Liver (tissue), 3 donors: ENCODE data around the gene ZSWIM6.

Source experiments
- CTCF ChIP-seq: fragments of 150-350 bp; IDR thresholded peaks from 2 replicates; pipeline ENCODE4 v1.5.1; 2017; ENCODE audit warnings: improper control_type of control experiment, low read depth, low read length; ENCODE audit not compliant: missing input control
- RAD21 ChIP-seq, 2 donors: IDR thresholded peaks; 2 replicates each; pipeline ENCODE4 v1.6.1; 2016; ENCODE audit warnings: antibody characterized with exemption in 2 of 2, mild to moderate bottlenecking in 2 of 2
- REST ChIP-seq: IDR thresholded peaks from 2 replicates; pipeline ENCODE4 v1.6.1; 2016; ENCODE audit warnings: antibody characterized with exemption, mild to moderate bottlenecking
- SP1 ChIP-seq: IDR thresholded peaks from 2 replicates; pipeline ENCODE4 v1.6.1; 2018; ENCODE audit warnings: antibody characterized with exemption, mild to moderate bottlenecking
- TAF1 ChIP-seq: conservative IDR thresholded peaks from 2 replicates; pipeline ENCODE4 v1.6.1; 2016; ENCODE audit warnings: antibody characterized with exemption, mild to moderate bottlenecking
- donor health status: healthy.
- donor health status: healthy.

GRCh38 chr5:61576556-61576955, 244.5 kb downstream of the ZSWIM6 start:
- TF ChIP-seq CTCF: no peak
- no peak for TF ChIP-seq RAD21 (IDR thresholded peaks at IDR 0.05)
- TF ChIP-seq TAF1: no peak
- no peak for TF ChIP-seq SP1
- no peak for TF ChIP-seq REST
